Mucosa of gallbladder (tissue), 1 donor: ENCODE measurements around the gene TOMM40. TPM values are rescaled to one million over a fixed set of nuclear protein-coding genes. Genes with fewer than 3 reads are reported as not detected.
"Not testable (repeated sequence)": the region's sequence is repeated elsewhere in the genome, so short reads cannot be mapped to it uniquely, and the experiment has no call there.

Experiments used
- DNase-seq: peaks from one replicate; pipeline ENCODE4 v3.0.0-alpha.2; 2020; ENCODE audit warnings: low spot score
- total RNA-seq: library from RNA; stranded (reverse); gene quantifications from one replicate; pipeline ENCODE4 v1.2.1, GENCODE V29; 2021
- donor health status: DM: no; HTN: no; CAD: no.

The TOMM40 gene
- 35.0 TPM for total RNA-seq

DNA sequence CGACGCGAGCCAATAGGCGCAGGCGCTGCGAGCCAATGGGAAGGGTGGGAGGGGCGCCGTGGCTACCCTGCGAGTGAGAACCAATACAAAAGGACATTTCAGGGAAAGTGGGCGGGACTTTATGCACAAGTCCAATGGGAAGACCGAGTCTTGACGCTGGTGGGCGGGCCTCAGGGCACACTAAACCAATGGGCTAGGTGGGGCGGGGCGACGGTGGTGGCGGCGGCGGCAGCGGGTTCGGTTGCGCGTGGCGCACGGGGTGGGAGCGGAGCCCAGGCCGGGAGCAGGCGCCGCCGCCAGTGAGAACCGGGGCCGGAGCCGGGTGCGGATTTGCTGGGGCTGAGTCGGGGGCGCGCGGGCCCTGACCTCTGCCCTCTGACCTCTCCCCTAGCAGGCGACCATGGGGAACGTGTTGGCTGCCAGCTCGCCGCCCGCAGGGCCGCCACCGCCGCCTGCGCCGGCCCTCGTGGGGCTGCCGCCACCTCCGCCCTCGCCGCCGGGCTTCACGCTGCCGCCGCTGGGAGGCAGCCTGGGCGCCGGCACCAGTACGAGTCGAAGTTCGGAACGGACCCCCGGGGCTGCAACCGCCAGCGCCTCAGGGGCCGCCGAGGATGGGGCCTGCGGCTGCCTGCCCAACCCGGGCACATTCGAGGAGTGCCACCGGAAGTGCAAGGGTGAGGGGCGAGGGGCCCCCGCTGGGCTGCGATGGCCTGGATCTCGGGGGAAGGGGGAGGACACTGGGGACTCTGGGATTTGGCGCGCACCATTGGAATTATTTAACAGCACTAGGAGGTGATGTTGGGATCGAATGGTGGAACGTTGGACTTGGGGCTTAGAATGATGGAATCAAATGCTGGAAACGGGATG, at the start of gene TOMM40:
TSS of gene TOMM40 (plus strand) at position 239 of the 867 bp plus-strand sequence. CDS start at position 401, 162 bp downstream.
- DNase-seq = no peak

DNA sequence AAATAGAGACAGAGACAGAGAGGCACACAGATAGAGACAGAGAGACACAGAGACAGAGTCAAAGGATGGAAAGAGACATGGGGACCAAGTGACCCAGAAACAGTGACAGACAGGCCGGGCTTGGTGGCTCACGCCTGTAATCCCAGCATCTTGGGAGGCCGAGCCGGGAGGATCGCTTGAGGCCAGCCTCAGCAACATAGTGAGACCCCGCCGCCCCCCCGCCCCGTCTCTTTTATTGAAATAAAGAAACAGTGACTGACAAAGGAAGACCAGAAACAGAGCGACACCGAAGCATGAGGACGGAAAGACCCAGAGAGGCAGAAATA, 45.8 kb upstream of the TOMM40 start:
- DNase-seq = no peak

DNA sequence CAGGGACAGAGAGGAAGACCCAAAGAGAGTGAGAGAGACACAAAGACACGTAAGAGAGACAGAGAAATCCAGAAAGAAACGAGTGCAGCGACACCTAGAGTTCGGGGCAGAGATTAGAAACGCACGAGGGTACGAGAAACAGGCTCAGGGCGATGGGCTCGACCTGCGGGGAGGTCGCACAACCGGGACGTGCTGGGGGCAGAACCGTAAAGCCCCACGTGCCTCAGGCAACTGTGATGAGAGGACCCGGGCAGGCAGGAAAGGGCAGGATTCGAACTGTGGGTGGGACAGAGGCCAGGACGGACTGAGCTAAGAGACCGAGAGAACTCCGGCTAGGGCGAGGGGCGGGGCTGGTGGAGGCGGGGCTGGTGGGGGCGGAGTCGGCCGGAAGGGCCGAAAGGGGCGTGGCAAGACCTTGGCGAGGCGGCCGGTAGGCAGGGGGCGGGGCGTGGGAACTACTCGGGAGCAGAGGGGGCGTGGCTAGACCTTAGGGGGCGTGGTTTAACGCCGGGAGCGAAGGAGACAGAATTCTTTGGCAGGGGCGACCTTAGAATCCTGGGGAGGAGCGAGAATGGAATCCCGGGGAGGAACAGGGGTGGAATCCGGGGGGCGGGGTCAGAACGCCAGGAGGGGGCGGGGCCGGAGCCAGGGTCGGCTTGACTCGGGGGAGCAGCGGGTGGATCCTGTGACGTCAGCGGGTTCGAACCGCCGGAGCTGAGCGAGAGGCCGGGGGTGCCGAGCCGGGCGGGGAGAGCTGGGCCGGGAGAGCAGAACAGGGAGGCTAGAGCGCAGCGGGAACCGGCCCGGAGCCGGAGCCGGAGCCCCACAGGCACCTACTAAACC, 45.2 kb upstream of the TOMM40 start, which contains the start of gene NECTIN2:
TSS of gene NECTIN2 (plus strand) at position 686 of the 843 bp plus-strand sequence. CDS start 229 bp downstream, outside the sequence.
- peak; percentile 100 for DNase-seq

DNA sequence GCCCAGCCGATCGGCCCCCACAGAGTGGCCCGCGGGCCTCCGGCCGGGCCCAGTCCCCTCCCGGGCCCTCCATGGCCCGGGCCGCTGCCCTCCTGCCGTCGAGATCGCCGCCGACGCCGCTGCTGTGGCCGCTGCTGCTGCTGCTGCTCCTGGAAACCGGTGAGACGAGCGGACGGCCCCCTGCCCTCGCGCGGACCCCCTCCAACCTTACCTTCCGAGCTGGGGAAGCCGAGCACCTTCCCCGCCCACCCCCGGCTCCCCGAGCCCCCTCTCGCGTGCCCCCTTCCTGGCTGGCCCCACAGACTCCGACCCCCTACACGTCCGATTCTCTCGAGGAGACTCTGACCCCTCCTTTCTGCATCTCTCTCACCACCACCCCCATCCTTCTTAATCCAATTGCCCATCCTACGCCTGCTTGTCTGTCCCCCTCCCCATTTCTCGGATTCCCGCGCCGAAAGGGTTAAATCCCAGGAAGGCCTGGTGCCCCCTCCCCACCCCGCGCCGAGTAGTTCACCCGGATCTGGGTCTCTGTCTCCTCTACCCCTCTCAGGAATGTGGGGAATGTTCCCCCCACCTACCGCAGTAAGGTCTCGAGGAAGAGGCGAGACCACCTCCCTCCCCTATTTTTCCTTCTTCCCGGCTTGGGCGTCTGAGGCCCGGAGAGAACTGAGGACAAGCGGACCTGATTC, 44.5 kb upstream of the TOMM40 start:
- DNase-seq = no peak

DNA sequence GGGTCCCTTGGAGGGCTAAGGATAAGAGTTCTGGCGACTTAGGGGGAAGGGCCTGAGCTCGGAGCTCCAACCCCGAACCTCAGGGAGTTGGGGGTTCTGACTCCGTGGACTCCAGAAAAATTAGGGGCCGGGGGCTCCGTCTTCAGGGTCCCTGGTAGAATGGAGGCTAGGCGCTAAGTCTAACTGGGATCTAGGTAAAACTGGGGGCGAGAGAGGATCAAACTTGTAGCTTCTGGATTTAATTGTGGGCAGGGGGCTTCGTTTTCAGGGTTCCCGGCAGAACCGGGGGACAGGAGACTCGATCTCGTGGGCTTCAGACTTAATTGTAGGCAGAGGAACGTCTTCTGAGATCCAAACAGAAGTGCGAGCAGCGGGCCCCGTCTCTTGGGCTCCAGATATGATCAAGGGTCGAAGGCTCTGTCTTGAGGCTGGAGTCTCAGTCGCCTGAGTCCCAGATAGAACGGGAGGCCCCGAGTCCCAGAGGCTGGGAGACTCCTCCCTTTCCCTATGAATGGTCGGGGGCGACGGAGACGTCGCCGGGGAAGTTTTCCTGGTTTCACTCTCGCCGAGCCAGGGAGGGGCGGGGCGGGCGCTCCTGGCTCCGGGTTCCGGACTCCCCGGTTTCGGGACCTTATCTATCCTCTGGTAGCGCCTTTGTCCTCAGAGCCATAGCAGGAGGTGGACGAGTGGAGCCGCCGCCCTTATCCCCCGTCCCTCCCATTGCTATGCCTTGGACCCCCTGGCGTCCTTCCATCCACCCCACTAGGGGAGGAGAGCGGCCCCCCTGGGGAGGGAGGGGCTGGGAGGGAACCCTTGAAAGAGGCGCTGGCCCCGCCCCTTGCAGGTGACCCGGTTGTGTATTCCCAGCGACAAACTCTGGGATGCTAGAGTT, 43.7 kb upstream of the TOMM40 start:
- peak; percentile 88 for DNase-seq

DNA sequence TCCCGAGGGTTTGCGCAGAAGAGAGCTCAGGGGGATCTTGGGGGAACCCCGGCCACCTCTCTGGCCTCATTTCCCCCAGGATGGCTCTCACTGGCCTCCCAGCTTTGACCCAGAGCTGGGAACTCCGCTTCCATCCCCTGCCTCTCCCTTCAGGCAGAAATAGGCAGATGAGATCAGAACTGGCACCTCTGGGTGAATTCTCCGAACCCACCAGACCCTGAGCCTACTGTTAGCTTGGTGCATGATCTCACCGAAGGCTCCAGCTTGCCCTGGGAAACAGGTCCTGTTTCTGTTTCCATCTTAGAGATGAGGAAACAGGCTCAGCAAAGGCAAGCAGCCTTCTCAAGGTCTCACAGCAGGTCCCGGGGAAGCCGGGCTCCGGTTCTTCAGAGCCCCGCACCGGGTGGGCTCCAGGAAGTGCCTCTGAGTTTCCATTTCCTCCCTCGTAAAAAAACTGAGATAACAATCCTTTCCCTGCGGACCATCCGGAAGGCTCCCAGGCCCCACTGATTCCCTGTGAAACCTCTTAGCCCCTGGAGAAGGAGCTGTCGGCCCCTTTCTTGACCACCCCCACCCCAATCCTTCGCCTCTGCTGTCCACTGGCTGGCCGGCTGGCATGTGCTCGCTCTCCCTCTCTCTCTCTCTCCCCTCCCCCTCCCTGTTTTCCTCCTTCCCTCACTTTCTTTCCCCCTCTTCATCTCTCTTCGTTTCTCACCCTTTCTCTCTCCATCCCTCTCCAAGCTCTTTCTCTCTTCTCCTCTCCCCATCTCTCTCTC, 42.8 kb upstream of the TOMM40 start:
- DNase-seq = no peak

DNA sequence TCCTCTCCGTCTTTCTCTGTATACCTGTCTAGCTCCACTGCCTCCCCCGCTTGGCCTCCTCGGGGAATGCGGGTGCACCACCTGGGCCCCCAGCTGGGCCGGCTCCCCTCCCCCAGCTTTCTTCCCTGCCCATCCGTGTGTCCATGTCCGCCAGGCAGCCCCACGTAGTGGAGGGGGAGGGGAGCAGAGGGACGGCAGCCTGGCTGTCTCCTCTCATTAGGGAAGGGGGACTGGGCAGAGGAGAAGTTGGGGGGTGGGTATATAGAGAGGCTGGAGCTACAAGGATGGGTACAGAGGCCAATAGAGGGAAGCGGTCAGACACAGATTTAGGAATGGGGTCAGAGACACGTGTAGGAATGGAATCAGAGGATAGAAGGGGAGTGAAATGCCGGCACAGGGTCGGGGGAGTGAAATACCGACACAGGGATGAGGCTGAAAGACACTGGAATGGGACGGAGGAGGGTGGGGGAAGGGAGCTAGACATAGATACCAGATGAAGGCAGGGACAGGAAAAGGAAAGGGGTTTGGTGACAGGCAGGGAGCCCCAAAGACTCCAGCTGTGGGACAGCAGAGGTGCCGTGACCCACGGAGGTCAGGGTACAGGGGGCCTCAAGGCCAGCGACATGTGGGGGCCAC, 42.1 kb upstream of the TOMM40 start:
- no peak for DNase-seq

DNA sequence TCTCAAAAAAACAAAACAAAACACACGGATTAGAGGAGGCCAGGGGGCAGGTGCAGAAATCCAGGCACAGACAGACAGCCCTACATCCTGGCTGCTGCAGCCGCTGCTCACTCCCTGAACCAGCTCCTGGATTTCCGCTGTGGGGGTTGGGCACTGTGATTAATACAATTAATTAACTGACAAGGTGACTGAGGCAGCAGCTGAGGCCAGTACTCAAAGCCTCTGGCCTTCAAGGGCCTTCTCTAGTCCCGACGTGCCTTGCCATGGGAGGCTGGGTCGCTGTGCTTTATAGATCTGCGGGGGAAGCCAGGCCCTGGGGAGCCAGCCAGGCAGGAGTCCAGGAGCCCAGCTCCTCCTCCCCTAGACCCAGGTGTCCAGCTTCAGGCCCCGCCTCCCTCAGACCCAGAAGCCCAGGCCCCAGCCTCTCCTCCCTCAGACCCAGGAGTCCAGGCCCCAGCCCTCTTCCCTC, 40.4 kb upstream of the TOMM40 start:
- no peak for DNase-seq

DNA sequence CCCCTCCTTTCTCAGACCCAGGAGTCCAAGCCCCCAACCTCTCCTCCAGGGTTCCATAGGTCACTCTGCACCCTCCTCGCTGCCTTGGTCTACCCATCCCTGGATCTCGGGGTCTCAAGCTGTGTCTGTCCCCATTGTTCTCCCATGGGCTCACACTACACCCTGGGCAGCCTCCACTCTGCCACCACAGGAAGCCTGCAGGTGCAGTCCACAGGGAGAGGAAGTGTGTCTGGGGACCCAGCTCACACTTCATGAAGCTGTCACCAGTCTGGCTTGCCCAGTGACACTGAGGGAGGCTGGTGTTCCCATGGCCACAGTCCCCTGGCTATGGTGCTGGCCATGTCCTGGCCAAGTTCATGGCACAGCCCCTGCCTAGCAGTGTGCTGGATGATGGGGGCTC, 39.6 kb upstream of the TOMM40 start:
- no peak for DNase-seq

DNA sequence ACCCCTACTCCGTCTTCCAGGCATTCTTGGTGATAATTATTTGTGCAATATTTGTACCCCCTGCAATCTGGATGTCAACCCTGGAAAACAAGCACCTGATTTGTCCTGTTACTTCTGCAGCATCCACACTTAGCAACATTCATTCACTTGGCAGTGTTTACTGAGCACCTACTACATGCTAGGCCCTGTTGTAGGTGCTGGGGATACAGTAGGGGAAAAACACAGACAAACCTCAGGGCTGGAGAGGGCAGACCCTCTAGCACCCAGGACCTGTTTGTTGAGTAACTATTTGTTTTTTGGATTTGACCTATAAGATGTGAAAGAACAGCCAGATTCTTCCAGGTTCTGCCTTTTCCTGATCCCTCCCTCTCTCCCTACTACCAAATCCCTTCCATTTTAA, 35.4 kb upstream of the TOMM40 start:
- DNase-seq = no peak

DNA sequence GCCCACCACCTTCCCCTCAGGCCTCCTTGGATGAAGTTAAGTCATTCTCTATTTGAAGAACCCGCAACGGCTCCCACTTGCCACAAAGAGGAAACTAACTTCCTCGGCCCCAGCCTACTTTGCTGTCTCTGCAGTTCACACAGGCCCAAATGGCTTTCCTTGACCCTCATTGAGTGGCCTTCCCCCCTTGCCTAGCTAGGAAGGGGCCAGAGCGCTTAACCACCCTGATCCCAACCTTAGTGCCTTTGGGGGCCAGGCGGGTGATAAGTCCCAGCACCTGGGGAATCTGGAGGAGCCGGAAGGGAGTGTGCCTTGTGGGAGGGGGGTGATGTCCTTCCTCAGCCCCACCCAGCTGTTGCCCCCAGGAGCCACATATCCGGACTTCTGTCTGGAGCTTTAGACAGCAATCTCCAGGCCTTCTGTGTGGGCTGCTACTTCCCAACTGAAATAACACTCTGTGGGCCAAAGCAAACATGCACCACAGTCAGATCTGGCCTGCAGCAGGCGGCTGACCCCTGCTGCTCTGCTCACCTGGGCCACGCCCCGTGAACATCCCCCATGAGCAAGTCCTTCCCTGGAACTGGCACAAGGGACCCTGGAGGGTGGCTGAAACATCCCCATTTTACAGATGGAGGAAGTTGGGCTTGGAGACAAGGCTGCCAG, 34.5 kb upstream of the TOMM40 start:
- DNase-seq = no peak

DNA sequence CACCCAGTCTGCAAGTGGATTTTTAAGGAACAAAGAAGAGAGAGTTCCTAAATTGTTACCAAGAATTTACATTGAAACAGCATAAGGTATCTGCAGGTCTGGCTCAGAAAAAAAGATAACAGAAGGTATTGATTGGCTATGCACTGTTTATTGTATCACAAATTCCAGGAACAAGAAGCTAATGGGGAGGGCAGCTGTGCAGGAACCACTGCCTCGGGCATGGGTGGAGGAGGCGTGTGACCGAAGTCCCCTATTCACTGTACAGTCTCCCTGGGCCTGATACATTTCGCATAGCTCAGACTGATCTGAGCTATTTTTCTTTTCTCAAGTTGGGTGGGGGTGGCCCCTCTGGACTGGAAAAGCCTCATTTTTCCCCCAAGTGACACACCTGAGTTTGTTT, 33.2 kb upstream of the TOMM40 start:
- DNase-seq = peak; percentile 74

DNA sequence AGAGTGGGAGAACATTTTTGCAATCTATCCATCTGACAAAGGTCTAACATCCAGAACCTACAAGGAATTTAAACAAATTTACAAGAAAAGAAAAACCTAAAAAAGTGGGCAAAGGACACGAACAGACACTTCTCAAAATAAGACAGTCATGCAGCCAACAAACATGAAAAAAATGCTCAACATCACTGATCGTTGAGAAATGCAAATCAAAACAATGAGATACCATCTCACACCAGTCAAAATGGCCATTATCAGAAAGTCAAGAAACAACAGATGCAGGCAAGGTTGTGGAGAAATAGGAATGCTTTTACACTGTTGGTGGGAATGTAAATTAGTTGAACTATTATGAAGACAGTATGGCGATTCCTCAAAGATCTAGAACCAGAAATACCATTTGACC, 29.5 kb upstream of the TOMM40 start:
- DNase-seq = not testable (repeated sequence)

DNA sequence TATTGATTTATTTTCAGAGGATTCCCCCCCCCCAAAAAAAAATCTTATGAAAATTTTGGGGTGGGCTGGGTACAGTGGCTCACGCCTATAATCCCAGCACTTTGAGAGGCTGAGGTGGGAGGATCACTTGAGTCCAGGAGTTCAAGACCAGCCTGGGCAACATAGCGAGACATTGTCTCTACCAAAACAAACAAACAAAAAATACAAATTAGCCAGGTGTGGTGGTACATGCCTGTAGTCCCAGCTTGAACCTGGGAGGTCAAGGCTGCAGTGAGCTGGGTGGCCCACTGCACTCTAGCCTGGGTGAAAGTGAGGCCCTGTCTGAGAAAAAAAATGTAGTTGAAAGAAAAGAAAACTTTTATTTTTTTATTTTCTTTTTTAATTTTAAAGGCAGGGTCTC, 27.1 kb upstream of the TOMM40 start:
- DNase-seq = no peak

DNA sequence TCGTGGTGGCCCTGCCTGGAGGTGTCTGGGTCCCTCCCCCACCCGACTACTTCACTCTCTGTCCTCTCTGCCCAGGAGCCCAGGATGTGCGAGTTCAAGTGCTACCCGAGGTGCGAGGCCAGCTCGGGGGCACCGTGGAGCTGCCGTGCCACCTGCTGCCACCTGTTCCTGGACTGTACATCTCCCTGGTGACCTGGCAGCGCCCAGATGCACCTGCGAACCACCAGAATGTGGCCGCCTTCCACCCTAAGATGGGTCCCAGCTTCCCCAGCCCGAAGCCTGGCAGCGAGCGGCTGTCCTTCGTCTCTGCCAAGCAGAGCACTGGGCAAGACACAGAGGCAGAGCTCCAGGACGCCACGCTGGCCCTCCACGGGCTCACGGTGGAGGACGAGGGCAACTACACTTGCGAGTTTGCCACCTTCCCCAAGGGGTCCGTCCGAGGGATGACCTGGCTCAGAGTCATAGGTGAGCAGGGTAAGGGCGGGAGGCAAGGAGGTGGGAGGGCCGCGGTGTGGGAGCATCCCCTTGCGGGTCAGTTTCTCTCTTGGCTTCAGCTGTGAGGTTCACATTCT, 25.8 kb upstream of the TOMM40 start:
- DNase-seq = no peak

DNA sequence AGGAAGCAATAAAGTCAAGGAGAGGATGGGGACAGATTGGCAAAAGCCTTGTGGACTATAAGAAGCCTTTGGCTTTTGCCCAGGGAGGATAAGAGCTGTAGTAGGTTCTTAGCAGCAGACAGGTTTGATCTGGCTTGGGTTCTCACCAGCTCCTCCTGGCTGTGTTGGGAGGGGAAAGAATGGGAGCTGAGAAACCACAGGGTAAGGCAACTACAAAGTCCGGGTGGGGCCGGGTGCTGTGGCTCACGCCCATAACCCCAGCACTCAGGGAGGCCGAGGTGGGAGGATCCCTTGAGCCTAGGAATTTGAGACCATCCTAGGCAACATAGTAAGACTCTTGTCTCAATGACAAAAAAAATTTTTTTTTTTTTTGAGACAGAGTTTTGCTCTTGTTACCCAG, 24.4 kb upstream of the TOMM40 start:
- DNase-seq = no peak

DNA sequence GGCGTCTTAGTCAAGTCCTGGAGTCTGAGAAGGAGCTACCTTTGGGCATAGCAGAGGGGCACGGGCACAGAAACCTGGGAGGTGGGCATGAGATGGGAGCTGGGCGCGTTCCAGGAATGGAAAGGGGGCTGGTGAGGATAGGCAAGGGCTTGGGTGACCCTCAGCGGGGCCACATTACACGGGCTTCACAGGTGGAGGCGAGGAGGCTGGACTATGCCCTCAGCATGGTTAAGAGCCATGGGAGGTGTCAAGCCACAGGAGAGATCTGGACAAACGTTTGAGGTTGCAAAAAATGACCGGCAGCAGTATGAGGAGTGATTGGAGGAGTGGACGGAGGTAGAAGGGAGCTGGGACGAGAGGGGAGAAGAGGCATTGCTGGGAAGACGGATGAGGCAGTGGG, 23.5 kb upstream of the TOMM40 start:
- DNase-seq = no peak

DNA sequence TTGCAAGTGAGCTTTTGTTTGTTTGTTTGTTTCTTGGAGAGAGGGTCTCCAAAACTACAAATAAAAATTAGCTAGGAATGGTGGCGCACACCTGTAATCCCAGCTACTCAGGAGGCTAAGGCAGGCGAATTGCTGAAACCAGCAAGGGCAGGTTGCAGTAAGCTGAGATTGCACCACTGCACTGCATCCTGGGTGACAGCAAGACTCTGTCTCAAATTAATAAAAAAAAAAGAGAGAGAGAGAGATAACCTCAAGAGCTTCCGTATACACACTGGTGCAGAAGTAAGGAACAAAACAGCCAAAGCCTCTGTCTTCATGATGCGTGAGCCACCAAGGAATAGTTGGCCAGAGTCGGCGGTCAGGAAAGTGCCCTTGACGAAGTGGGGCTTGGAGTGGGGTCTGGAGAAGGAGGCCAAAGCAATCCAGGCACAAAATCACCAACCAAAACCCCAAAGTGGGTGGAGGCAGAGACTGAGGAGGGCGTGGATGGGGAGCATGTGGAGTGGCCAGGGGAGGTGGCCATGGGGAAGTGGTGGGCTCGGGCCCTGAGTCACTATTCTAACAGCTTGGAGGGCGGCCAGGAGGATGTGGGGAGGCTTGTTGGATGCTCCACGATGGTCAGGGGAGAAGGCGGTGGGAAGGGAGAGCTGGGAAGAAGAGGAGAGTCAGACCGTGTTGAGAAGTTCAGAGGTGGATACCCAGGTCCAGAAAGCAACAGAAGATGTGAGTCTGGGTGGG, 21.2 kb upstream of the TOMM40 start:
- no peak for DNase-seq
